Activated T-helper 1 cell treated with anti-CD3 and anti-CD28 coated beads, Interleukin-12 subunit alpha, Interleukin-12 subunit beta, Interleukin-2, Interleukin-4 antibody, amounts not matched to agents 30 ng/mL and 10 ng/mL and 1 ng/mL, durations not matched to agents 14 hours and 24 hours and 36 hours (primary cell): ENCODE results near the gene MLLT1. TPM values are rescaled to one million over a fixed set of nuclear protein-coding genes. Genes with fewer than 3 reads are reported as not detected.
"Not testable (repeated sequence)": the region's sequence is repeated elsewhere in the genome, so short reads cannot be mapped to it uniquely, and the experiment has no call there.

Source experiments
- DNase-seq: peaks from one replicate; pipeline ENCODE4 v3.0.0; 2021; ENCODE audit warnings: low spot score
- H3K27ac Mint-ChIP-seq: one replicate; pipeline ENCODE4 v1.8.0; 2021; ENCODE audit warnings: mild to moderate bottlenecking, mixed read lengths
- H3K27me3 Mint-ChIP-seq: one replicate; pipeline ENCODE4 v1.8.0; 2022; ENCODE audit warnings: mild to moderate bottlenecking, moderate library complexity, mixed read lengths; ENCODE audit not compliant: insufficient read depth
- H3K36me3 Mint-ChIP-seq: one replicate; pipeline ENCODE4 v1.8.0; 2021; ENCODE audit warnings: low read depth, mixed read lengths
- H3K4me1 Mint-ChIP-seq: one replicate; pipeline ENCODE4 v1.8.0; 2021; ENCODE audit warnings: low read depth, mixed read lengths
- H3K4me3 Mint-ChIP-seq: one replicate; pipeline ENCODE4 v1.8.0; 2021; ENCODE audit warnings: mild to moderate bottlenecking, moderate library complexity, mixed read lengths
- H3K9me3 Mint-ChIP-seq: one replicate; pipeline ENCODE4 v1.8.0; 2021; ENCODE audit warnings: mixed read lengths
- intact Hi-C: fragments of 100-400 bp; cut with micrococcal nuclease; formaldehyde crosslinking; loops from one replicate; pipeline ENCODE4 v1.15.1; 2024
- total RNA-seq: library from RNA; stranded (reverse); gene quantifications from 2 replicates; pipeline ENCODE4 v1.2.3, GENCODE V29; 2022

Gene MLLT1
- total RNA-seq, 1 donor from 2014 or later: 77.4 TPM

- Mint-ChIP-seq H3K27me3 (no peaks in the 10 kb centered on the region), H3K4me1 (no peaks in the 10 kb centered on the region), H3K36me3 (no peaks in the 10 kb centered on the region), H3K9me3 (peaks cover 49% of the 10 kb centered on the region), H3K4me3 (no peak overlapping the region), H3K27ac (no peak overlapping the region)
- intact Hi-C loops: no loop called here
- no peak for DNase-seq
Measured at GRCh38 chr19:6288737-6289136, 9.0 kb upstream of the MLLT1 start.

GRCh38 chr19:6287269-6287885 is 7.6 kb upstream of the MLLT1 start:
- intact Hi-C loops: no loop called here

GRCh38 chr19:6286676-6287075 is 6.9 kb upstream of the MLLT1 start:
- no peaks in the 10 kb centered on the region for H3K4me1 Mint-ChIP-seq
- intact Hi-C loops: no loop called here
- no peak overlapping the region for H3K4me3 Mint-ChIP-seq
- peaks cover 36% of the 10 kb centered on the region for H3K9me3 Mint-ChIP-seq
- H3K27me3 Mint-ChIP-seq: no peaks in the 10 kb centered on the region
- H3K27ac Mint-ChIP-seq: no peak overlapping the region
- no peaks in the 10 kb centered on the region for H3K36me3 Mint-ChIP-seq
- DNase-seq: no peak

More at GRCh38 chr19:6287269-6287885, 7.6 kb upstream of the MLLT1 start:
- H3K9me3 Mint-ChIP-seq: peaks cover 43% of the 10 kb centered on the region
- no peaks in the 10 kb centered on the region for H3K27me3 Mint-ChIP-seq
- H3K27ac Mint-ChIP-seq: no peak overlapping the region
- no peaks in the 10 kb centered on the region for H3K4me1 Mint-ChIP-seq
- no peak for DNase-seq
- H3K4me3 Mint-ChIP-seq: no peak overlapping the region
- H3K36me3 Mint-ChIP-seq: no peaks in the 10 kb centered on the region

- H3K27ac Mint-ChIP-seq, intact Hi-C loops, H3K4me3 Mint-ChIP-seq, H3K9me3 Mint-ChIP-seq, H3K27me3 Mint-ChIP-seq, DNase-seq: not testable (repeated sequence)
- Mint-ChIP-seq H3K4me1 (peaks cover 17% of the 10 kb centered on the region), H3K36me3 (peaks cover 12% of the 10 kb centered on the region)
Measured at GRCh38 chr19:6282393-6282792, 2.6 kb upstream of the MLLT1 start.

GRCh38 chr19:6279620-6279930 is 200 bp downstream of the MLLT1 start:
- Mint-ChIP-seq H3K4me1 (peaks cover 26% of the 10 kb centered on the region), H3K4me3 (no peak overlapping the region), H3K27me3 (no peaks in the 10 kb centered on the region), H3K27ac (no peak overlapping the region), H3K9me3 (no peaks in the 10 kb centered on the region), H3K36me3 (peaks cover 15% of the 10 kb centered on the region)
- intact Hi-C loops: no loop called here
- no peak for DNase-seq

GRCh38 chr19:6278740-6279619 is 795 bp downstream of the MLLT1 start:
- Mint-ChIP-seq H3K4me3 (peak overlapping the region; percentile 95), H3K27me3 (no peaks in the 10 kb centered on the region), H3K36me3 (peaks cover 15% of the 10 kb centered on the region), H3K9me3 (no peaks in the 10 kb centered on the region), H3K27ac (peak overlapping the region; percentile 90), H3K4me1 (peaks cover 26% of the 10 kb centered on the region)
- DNase-seq: no peak
- intact Hi-C loops: no loop called here

GRCh38 chr19:6278051-6278450 is 1.7 kb downstream of the MLLT1 start:
- peaks cover 15% of the 10 kb centered on the region for H3K36me3 Mint-ChIP-seq
- H3K4me1 Mint-ChIP-seq: peaks cover 26% of the 10 kb centered on the region
- H3K4me3 Mint-ChIP-seq: peak overlapping the region; percentile 95
- peak overlapping the region; percentile 90 for H3K27ac Mint-ChIP-seq
- intact Hi-C loops: no loop called here
- no peak for DNase-seq
- no peaks in the 10 kb centered on the region for H3K27me3 Mint-ChIP-seq
- no peaks in the 10 kb centered on the region for H3K9me3 Mint-ChIP-seq

GRCh38 chr19:6276447-6276846 is 3.3 kb downstream of the MLLT1 start:
- Mint-ChIP-seq H3K9me3 (no peaks in the 10 kb centered on the region), H3K27me3 (no peaks in the 10 kb centered on the region), H3K36me3 (peaks cover 15% of the 10 kb centered on the region), H3K27ac (peak overlapping the region; percentile 9), H3K4me1 (peaks cover 26% of the 10 kb centered on the region), H3K4me3 (no peak overlapping the region)
- intact Hi-C loops: no loop called here
- no peak for DNase-seq

GRCh38 chr19:6275170-6275744 is 4.5 kb downstream of the MLLT1 start:
- Mint-ChIP-seq H3K4me1 (peaks cover 31% of the 10 kb centered on the region), H3K27me3 (no peaks in the 10 kb centered on the region), H3K4me3 (no peak overlapping the region), H3K9me3 (no peaks in the 10 kb centered on the region), H3K36me3 (peaks cover 22% of the 10 kb centered on the region), H3K27ac (no peak overlapping the region)
- intact Hi-C loops: no loop called here
- no peak for DNase-seq

GRCh38 chr19:6274756-6275155 is 5.0 kb downstream of the MLLT1 start:
- Mint-ChIP-seq H3K27ac (no peak overlapping the region), H3K27me3 (no peaks in the 10 kb centered on the region), H3K4me1 (peaks cover 31% of the 10 kb centered on the region), H3K4me3 (no peak overlapping the region), H3K36me3 (peaks cover 22% of the 10 kb centered on the region), H3K9me3 (no peaks in the 10 kb centered on the region)
- intact Hi-C loops: no loop called here
- no peak for DNase-seq

GRCh38 chr19:6273701-6274601 is 5.8 kb downstream of the MLLT1 start:
- Mint-ChIP-seq H3K27me3 (no peaks in the 10 kb centered on the region), H3K4me3 (no peak overlapping the region), H3K36me3 (peaks cover 22% of the 10 kb centered on the region), H3K9me3 (no peaks in the 10 kb centered on the region), H3K4me1 (peaks cover 30% of the 10 kb centered on the region), H3K27ac (no peak overlapping the region)
- intact Hi-C loops: no loop called here
- DNase-seq: no peak

- Mint-ChIP-seq H3K36me3 (peaks cover 25% of the 10 kb centered on the region), H3K4me3 (no peak overlapping the region), H3K9me3 (no peaks in the 10 kb centered on the region), H3K27ac (no peak overlapping the region), H3K4me1 (peaks cover 21% of the 10 kb centered on the region), H3K27me3 (no peaks in the 10 kb centered on the region)
- intact Hi-C loops: no loop called here
- no peak for DNase-seq
Measured at GRCh38 chr19:6272913-6273600, 6.7 kb downstream of the MLLT1 start.
